Mucosa of rectum (tissue), 2 donors: Measurements from ENCODE around the gene LCN6.

ENCODE experiments used
- H3K27ac ChIP-seq, 2 donors: one replicate each; pipeline ENCODE4 v1.7.0; 2013; ENCODE audit warnings: inconsistent platforms in 2 of 2, low read depth in 2 of 2, low read length in 2 of 2
- H3K27me3 ChIP-seq, 2 donors: one replicate each; pipeline ENCODE4 v1.7.0; 2013; ENCODE audit warnings: low read length in 2 of 2; ENCODE audit not compliant: control insufficient read depth in 2 of 2, insufficient read depth in 2 of 2
- H3K36me3 ChIP-seq, 2 donors: one replicate each; pipeline ENCODE4 v1.7.0; 2013; ENCODE audit warnings: low read length in 2 of 2; ENCODE audit not compliant: control insufficient read depth in 2 of 2, insufficient read depth in 2 of 2
- H3K4me1 ChIP-seq, 2 donors: one replicate each; pipeline ENCODE4 v1.7.0; 2013; ENCODE audit warnings: low read length in 2 of 2, mild to moderate bottlenecking in 1 of 2; ENCODE audit not compliant: control insufficient read depth in 2 of 2, insufficient read depth in 2 of 2
- H3K4me3 ChIP-seq, 2 donors: one replicate each; pipeline ENCODE4 v1.7.0; 2013; ENCODE audit warnings: low read length in 2 of 2
- H3K9ac ChIP-seq, 2 donors: one replicate each; pipeline ENCODE4 v1.7.0; 2013; ENCODE audit warnings: low read length in 2 of 2, low read depth in 1 of 2, mild to moderate bottlenecking in 1 of 2
- H3K9me3 ChIP-seq, 2 donors: one replicate each; pipeline ENCODE4 v1.7.0; 2013; ENCODE audit warnings: low read length in 2 of 2; ENCODE audit not compliant: control insufficient read depth in 2 of 2
- donor health status: healthy.
- donor health status: Normal muscosa, but diverticular disease.

LCN6 gene

DNA sequence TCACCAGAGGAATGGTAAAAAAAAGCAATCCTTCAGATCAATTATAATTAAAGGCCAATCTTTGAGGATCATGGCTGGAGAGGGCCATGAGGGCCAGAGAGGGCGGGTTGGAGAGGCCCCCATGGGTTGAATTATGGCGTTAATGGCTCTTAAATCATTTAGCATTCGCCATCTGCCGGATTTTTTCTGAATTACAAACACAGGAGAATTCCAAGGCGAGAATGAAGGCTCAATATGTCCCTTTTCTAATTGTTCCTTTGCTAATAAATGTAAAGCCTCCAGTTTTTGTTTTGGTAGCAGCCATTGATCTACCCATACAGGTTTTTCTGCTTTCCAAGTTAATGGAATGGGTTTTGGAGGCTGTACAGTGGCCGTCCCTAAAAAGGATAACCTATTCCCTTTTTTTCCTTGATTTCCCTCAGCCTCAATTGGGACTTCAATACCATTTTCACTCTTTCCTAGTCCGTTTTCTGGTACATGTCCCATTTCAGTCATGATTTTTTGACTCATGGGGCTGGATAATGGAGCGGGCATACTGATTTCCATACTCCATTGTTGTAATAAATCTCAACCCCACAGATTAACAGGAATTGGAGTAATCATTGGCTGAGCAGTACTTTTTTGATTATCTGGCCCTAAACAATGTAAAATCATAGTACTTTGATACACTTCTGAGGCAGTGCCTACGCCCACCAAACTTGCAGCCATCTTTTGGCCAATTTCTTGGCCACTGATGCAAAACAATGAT, 36.1 kb upstream of the LCN6 start:
- H3K36me3 ChIP-seq, result no peaks in the 10 kb centered on the region

DNA sequence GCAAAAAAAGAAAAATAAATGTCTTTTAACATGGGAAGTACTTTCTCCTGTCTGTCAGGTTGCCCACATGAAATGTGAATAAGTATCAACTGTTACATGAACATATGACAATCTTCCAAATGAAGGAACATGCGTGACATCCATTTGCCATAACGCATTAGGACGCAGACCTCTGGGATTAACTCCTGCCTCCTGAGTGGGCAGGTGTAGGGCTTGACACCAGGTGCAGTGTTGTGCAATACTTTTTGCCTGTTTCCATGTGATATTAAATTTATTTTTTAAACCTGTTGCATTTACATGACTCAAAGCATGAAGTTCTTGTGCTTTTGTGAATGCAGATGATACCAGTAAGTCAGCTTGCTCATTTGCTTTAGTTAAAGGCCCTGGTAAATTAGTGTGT, 34.1 kb upstream of the LCN6 start:
- Histone ChIP-seq H3K27me3 (peaks cover 0 to 3% of the 10 kb centered on the region in 2 donors), H3K4me1 (peaks cover 8 to 33% of the 10 kb centered on the region in 2 donors), H3K9ac (no peak overlapping the region), H3K27ac (no peak overlapping the region), H3K36me3 (no peaks in the 10 kb centered on the region), H3K9me3 (no peaks in the 10 kb centered on the region), H3K4me3 (no peak overlapping the region)

More for the DNA sequence above, 36.1 kb upstream of the LCN6 start:
- no peak overlapping the region for H3K4me3 ChIP-seq
- H3K9ac ChIP-seq, result no peak overlapping the region
- no peaks in the 10 kb centered on the region for H3K9me3 ChIP-seq
- H3K4me1 ChIP-seq, result peaks cover 11 to 34% of the 10 kb centered on the region in 2 donors
- no peak overlapping the region for H3K27ac ChIP-seq
- H3K27me3 ChIP-seq, result peaks cover 0 to 3% of the 10 kb centered on the region in 2 donors

DNA sequence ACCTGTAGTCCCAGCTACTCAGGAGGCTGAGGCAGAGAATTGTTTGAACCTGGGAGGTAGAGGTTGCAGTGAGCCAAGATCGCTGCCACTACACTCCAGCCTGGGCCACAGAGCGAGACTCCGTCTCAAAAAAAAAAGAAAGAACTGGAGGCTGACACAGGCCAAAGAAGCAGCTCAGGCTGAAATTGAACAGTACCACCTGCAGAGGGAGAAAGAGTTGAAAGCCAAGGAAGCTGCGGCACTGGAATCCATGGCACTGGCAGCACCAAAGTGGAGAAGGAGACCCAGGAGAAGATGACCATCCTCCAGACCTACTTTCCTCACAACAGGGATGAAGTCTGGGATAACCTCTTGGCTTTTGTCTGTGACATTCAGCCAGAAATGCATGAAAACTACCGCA, 31.5 kb upstream of the LCN6 start:
- no peaks in the 10 kb centered on the region for H3K9me3 ChIP-seq
- H3K27me3 ChIP-seq, result peaks cover 0 to 2% of the 10 kb centered on the region in 2 donors
- no peak overlapping the region for H3K9ac ChIP-seq
- H3K27ac ChIP-seq, result no peak overlapping the region
- peaks cover 12 to 35% of the 10 kb centered on the region in 2 donors for H3K4me1 ChIP-seq
- no peak overlapping the region for H3K4me3 ChIP-seq
- no peaks in the 10 kb centered on the region for H3K36me3 ChIP-seq

DNA sequence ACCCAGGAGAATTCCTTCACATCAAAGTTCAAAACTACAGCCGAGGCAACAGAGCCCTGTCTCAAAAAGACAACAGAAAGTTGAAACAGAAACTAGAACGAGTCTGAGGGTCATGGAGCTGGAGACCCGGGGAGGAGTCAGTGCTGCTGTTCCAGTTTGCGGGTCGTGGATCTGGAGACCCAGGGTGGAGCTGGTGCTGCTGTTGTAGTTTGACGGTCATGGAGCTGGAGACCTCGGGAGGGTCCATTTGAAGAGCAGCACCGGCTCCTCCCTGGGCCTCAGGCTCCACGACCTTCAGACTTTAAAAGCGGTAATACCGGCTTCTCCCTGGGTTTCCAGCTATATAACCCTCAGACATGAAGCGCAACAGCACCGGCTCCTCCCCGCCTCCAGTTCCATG, 29.0 kb upstream of the LCN6 start:
- Histone ChIP-seq H3K9me3 (peaks cover 3% of the 10 kb centered on the region in 2 donors), H3K36me3 (no peaks in the 10 kb centered on the region), H3K27ac (peak overlapping the region; percentile 52 to 75), H3K27me3 (no peaks in the 10 kb centered on the region), H3K9ac (peak overlapping the region in 1 of 2 donors; percentile 49), H3K4me1 (peaks cover 12 to 35% of the 10 kb centered on the region in 2 donors), H3K4me3 (peak overlapping the region in 1 of 2 donors; percentile 40)

DNA sequence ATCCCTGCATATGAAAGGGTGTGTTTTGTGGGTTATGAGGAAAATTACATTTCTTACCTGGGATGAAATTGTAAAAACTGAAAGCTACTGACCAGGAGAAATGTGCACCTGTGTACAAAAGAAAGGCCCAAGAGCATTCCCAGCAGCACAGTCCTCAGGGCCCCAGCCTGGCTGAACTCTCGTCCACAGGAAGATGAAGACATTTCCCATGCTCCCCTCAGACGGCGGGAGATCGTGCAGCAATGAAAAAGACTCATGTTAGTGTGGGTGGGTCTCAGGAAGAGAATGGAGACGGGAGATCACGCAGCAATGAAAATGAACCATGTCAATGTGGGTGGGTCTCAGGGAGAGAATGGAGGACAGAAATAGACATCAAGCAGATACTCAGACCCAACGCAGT, 28.6 kb upstream of the LCN6 start:
- H3K9me3 ChIP-seq, result peaks cover 3% of the 10 kb centered on the region in 2 donors
- H3K27me3 ChIP-seq, result no peaks in the 10 kb centered on the region
- H3K9ac ChIP-seq, result peak overlapping the region in 1 of 2 donors; percentile 49
- no peaks in the 10 kb centered on the region for H3K36me3 ChIP-seq
- peak overlapping the region; percentile 45 to 75 for H3K27ac ChIP-seq
- peak overlapping the region in 1 of 2 donors; percentile 40 for H3K4me3 ChIP-seq
- peaks cover 12 to 34% of the 10 kb centered on the region in 2 donors for H3K4me1 ChIP-seq

DNA sequence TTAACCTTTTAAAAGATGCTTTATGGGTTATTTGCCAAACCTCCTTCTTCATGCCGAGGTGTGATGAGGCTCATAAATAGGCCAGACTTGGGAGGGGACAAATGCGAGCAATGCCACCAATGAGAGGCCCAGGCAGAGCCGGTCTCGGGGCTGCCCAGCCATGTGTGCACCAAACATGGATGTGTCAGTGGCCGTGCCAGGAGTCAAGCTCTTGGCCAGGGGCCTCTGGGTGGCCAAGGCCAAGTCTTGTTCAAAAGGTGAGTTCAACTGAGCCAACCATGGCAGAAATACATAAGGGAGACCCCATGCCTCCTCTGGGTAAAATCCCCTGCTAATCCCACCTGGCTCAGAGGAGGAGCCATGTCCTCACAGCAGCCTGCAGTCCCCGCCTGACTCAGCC, 26.9 kb upstream of the LCN6 start:
- peaks cover 3% of the 10 kb centered on the region in 2 donors for H3K9me3 ChIP-seq
- no peak overlapping the region for H3K9ac ChIP-seq
- no peak overlapping the region for H3K27ac ChIP-seq

DNA sequence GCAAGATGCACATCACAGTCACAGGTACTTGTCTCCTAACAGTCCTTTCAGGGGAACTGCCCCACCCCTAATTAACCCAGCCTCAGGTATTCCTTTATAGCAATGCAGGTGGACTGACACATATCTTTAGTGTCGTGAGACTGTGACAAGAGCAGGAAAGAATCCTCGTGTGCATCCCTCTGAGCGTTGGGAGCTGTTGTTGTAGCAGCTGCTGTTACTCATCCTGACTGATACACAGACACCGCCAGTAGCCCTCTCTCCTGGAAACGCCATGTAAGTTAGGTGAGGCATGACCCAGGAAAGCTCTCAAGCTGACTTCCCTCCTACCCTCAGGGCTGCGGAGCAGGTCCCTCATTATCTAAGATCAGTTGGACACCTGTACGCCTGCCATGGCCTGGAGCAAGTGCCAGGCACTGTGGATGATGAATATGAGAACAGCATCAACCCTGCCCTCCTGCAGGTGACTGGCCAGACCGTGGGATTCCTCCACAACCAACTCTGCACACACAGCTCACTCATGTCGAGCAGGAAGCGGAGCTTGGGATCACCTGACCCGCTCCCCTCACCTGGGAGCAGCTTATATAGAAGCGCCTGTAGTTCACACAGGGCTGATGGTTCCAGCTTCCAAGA, 26.2 kb upstream of the LCN6 start:
- H3K36me3 ChIP-seq, result no peaks in the 10 kb centered on the region
- no peaks in the 10 kb centered on the region for H3K27me3 ChIP-seq
- no peak overlapping the region for H3K27ac ChIP-seq
- no peak overlapping the region for H3K9ac ChIP-seq
- no peak overlapping the region for H3K4me3 ChIP-seq
- peaks cover 3% of the 10 kb centered on the region in 2 donors for H3K9me3 ChIP-seq
- peaks cover 12 to 21% of the 10 kb centered on the region in 2 donors for H3K4me1 ChIP-seq

More for the DNA sequence above, 26.9 kb upstream of the LCN6 start:
- H3K4me1 ChIP-seq, result peaks cover 12 to 23% of the 10 kb centered on the region in 2 donors
- H3K4me3 ChIP-seq, result no peak overlapping the region
- H3K27me3 ChIP-seq, result no peaks in the 10 kb centered on the region
- no peaks in the 10 kb centered on the region for H3K36me3 ChIP-seq

DNA sequence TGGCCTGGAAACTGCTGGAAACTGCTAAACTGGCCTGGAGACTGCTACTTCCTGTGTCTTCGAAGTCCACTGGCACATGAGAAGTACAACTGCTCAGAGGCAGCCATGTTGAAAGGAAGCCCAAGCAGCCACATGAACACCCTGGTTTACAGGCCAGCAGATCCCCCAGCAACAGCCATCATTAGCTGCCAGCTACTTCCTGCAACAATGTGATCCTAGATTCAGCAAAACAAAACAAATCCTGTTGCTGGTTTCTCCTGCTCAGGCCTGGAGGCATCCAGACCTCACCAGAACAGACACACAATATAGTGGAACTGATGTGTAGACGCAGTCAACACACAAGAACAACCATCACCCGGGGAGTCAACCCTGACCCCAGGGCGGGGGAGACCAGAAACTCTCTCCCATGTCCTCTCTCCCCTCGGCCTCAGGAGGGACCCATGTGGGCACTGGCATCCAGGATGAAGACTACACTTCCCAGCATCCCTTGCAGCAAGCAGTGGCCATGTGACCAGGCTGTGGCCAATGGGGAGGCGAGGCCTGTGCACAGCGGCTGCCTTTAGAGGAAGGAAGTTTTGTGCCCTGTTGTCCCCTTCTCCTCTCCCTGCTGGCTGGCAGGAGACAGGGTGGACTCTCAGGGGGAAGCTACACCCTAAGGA, 25.2 kb upstream of the LCN6 start:
- Histone ChIP-seq H3K9me3 (peaks cover 3% of the 10 kb centered on the region in 2 donors), H3K4me1 (peaks cover 12 to 21% of the 10 kb centered on the region in 2 donors), H3K9ac (no peak overlapping the region), H3K27ac (no peak overlapping the region), H3K4me3 (no peak overlapping the region), H3K27me3 (no peaks in the 10 kb centered on the region), H3K36me3 (no peaks in the 10 kb centered on the region)

DNA sequence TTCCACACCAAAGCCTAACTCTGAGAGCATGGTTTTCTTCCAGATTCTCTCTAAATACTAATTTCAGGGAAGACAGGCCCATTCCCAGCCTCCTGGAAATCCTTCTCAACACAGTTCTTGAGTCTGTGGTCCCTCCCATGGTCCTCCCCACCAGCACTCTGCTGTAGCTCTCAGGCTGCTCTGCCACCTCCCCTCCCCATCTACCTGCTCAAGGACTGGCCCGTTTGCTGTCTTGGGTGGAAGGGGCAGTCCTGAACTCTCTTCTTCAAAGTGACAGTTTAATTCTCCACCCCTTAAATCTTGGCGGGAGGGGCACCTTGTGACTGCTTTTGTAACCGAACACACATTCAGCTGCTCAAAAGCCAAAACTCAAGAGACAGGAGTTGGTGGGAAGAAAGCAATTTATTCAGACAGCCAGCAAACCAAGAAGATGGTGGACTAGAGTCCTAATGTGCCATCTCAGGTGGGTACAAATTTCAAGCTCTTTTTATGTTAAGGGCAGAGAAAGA, 23.6 kb upstream of the LCN6 start:
- Histone ChIP-seq H3K9ac (no peak overlapping the region), H3K4me3 (no peak overlapping the region), H3K27ac (no peak overlapping the region)

More for the DNA sequence above, 23.6 kb upstream of the LCN6 start:
- Histone ChIP-seq H3K9me3 (peaks cover 3% of the 10 kb centered on the region in 2 donors), H3K27me3 (peaks cover 0 to 4% of the 10 kb centered on the region in 2 donors), H3K4me1 (peaks cover 1 to 9% of the 10 kb centered on the region in 2 donors), H3K36me3 (no peaks in the 10 kb centered on the region)
